PC-9 (cell line): ENCODE measurements around the gene PPCDC. TPM values are rescaled to one million over a fixed set of nuclear protein-coding genes. Genes with fewer than 3 reads are reported as not detected.

ENCODE experiments used
- BruUV-seq: library from RNA; stranded (reverse); fragments of 400-500 nt; replicated peaks from 2 replicates; lab custom pipeline; 2021; lab: Mats Ljungman, UMichigan
- CTCF ChIA-PET: fragments of 300-600 bp; sonication (Branson Sonifier 250); formaldehyde crosslinking; loops from one replicate; lab custom pipeline; 2022; ENCODE audit warnings: antibody characterized with exemption; lab: Charles Lee
- POLR2A ChIA-PET: fragments of 300-600 bp; sonication (Branson Sonifier 250); formaldehyde crosslinking; loops from one replicate; lab custom pipeline; 2022; ENCODE audit warnings: antibody characterized with exemption; ENCODE audit not compliant: unreplicated experiment; lab: Charles Lee
- DNase-seq, 2 experiments: peaks; one replicate each; pipeline versions ENCODE4 v3.0.0 to v3.0.0-alpha.2; 2015 to 2022; ENCODE audit warnings: mixed read lengths in 1 of 2
- H2AFZ ChIP-seq: fragments of 200-600 bp; sonication (generic); 2 replicates; pipeline ENCODE4 v1.8.1; 2017; ENCODE audit warnings: antibody characterized with exemption
- H3F3A ChIP-seq: fragments of 200-600 bp; sonication (generic); 2 replicates; pipeline ENCODE4 v1.8.1; 2017; ENCODE audit warnings: antibody characterized with exemption, mild to moderate bottlenecking, low read depth; ENCODE audit not compliant: insufficient read depth
- H3K27ac ChIP-seq: fragments of 200-600 bp; sonication (generic); 2 replicates; pipeline ENCODE4 v1.6.1; 2016; ENCODE audit warnings: mixed run types
- H3K27me3 ChIP-seq: fragments of 200-600 bp; sonication (generic); 2 replicates; pipeline ENCODE4 v1.6.1; 2016; ENCODE audit warnings: low read depth, mixed run types; ENCODE audit not compliant: insufficient read depth
- H3K36me3 ChIP-seq: fragments of 200-600 bp; sonication (generic); 2 replicates; pipeline ENCODE4 v1.6.1; 2016; ENCODE audit warnings: low read depth, mixed run types
- H3K4me1 ChIP-seq: fragments of 200-600 bp; sonication (generic); replicated peaks from 2 replicates; pipeline ENCODE4 v1.6.1; 2016; ENCODE audit warnings: mixed run types; ENCODE audit not compliant: insufficient read depth
- H3K4me2 ChIP-seq: fragments of 200-600 bp; sonication (generic); 2 replicates; pipeline ENCODE4 v1.6.1; 2017; ENCODE audit warnings: mixed run types
- H3K4me3 ChIP-seq: fragments of 200-600 bp; sonication (generic); 2 replicates; pipeline ENCODE4 v1.6.1; 2016; ENCODE audit warnings: mixed run types
- H3K79me2 ChIP-seq: fragments of 200-600 bp; sonication (generic); 2 replicates; pipeline ENCODE4 v1.6.1; 2017; ENCODE audit warnings: low read depth, mixed run types
- H3K9me2 ChIP-seq: fragments of 200-600 bp; sonication (generic); 2 replicates; pipeline ENCODE4 v1.8.1; 2017; ENCODE audit warnings: mild to moderate bottlenecking; ENCODE audit not compliant: insufficient read depth
- H3K9me3 ChIP-seq: fragments of 200-600 bp; sonication (generic); 2 replicates; pipeline ENCODE4 v1.8.1; 2016; ENCODE audit warnings: low read depth; ENCODE audit not compliant: insufficient read depth
- H4K20me1 ChIP-seq: fragments of 200-600 bp; sonication (generic); 2 replicates; pipeline ENCODE4 v1.8.1; 2017; ENCODE audit not compliant: insufficient read depth
- EZH2 ChIP-seq: fragments of 200-600 bp; sonication (generic); IDR thresholded peaks from 2 replicates; pipeline ENCODE4 v1.8.0; 2017; ENCODE audit warnings: antibody characterized with exemption, low read depth
- intact Hi-C: fragments of 100-400 bp; cut with micrococcal nuclease; formaldehyde crosslinking; loops from one replicate; pipeline ENCODE4 v1.10.0; 2022; ENCODE audit not compliant: unreplicated experiment
- total RNA-seq: library from RNA; stranded (reverse); gene quantifications from 2 replicates; pipeline ENCODE4 v1.2.3, GENCODE V29; 2021
- TF ChIP-seq, protein P1 (sequence below): fragments of 200-600 bp; sonication (generic); conservative IDR thresholded peaks from 2 replicates; pipeline ENCODE4 v1.6.1; 2017; ENCODE audit warnings: mixed run types, antibody characterized with exemption, mild to moderate bottlenecking, moderate library complexity

PPCDC gene
- total RNA-seq, 1 experiment from 2014 or later: 24.4 TPM

DNA sequence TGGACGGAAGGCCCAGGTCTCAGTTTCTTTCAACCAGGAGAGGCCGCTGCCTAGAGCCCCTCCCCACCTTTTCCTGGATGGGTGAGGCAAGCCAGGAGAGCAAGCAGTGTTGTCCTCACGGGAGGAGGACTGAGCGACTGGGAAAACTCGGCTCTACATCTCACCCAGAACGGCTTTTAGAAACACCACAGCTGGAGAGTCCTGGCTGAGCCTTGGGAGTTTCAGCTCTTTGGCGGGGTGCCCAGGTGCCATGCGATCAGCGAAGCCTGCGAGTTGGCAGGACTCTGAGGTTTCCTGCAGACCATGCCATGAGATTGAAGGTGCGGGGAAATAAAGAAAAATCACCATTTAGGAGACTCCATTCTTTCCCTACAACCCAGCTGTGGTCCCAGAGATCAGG, 26.0 kb downstream of the PPCDC start:
- Histone ChIP-seq H2AFZ (no peak overlapping the region), H3K27me3 (no peaks in the 10 kb centered on the region), H3K4me3 (no peak overlapping the region), H3F3A (peaks cover 44% of the 10 kb centered on the region), H4K20me1 (no peaks in the 10 kb centered on the region), H3K9me2 (no peaks in the 10 kb centered on the region), H3K4me1 (peaks cover 48% of the 10 kb centered on the region), H3K79me2 (peaks cover 32% of the 10 kb centered on the region), H3K4me2 (no peak overlapping the region), H3K9me3 (no peaks in the 10 kb centered on the region), H3K36me3 (0 out of 2 replicates have a peak, but pooled peaks cover 7% of the 10 kb centered on the region), H3K27ac (no peak overlapping the region)
- TF ChIP-seq EZH2: no peak
- TF ChIP-seq, protein P1, sequence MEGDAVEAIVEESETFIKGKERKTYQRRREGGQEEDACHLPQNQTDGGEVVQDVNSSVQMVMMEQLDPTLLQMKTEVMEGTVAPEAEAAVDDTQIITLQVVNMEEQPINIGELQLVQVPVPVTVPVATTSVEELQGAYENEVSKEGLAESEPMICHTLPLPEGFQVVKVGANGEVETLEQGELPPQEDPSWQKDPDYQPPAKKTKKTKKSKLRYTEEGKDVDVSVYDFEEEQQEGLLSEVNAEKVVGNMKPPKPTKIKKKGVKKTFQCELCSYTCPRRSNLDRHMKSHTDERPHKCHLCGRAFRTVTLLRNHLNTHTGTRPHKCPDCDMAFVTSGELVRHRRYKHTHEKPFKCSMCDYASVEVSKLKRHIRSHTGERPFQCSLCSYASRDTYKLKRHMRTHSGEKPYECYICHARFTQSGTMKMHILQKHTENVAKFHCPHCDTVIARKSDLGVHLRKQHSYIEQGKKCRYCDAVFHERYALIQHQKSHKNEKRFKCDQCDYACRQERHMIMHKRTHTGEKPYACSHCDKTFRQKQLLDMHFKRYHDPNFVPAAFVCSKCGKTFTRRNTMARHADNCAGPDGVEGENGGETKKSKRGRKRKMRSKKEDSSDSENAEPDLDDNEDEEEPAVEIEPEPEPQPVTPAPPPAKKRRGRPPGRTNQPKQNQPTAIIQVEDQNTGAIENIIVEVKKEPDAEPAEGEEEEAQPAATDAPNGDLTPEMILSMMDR: no peak
- DNase-seq: no peak
- POLR2A ChIA-PET: no interaction called here
- intact Hi-C loops: no loop called here
- BruUV-seq: no TSS peak
- CTCF ChIA-PET: no interaction called here

DNA sequence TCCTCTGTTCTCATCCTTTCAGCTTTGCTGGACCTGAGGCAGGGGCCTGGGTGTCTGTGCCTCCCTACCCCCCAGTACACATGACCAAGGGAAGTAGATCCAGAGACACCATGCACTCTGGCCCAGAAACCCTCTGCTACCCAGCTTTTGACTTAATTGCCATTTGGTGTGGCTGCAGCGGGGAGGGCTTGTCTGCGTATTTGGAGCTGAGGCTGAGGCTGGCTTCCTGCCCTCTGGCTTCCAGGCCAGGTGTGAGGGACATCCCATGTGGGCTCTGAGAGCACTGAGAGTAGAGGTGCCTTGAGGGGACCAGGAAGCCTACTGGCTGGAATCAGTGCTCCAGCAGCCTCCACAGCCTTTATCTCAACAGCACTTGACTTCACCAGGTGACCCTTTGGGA, 26.9 kb downstream of the PPCDC start:
- Histone ChIP-seq H3F3A (peaks cover 39% of the 10 kb centered on the region), H3K27me3 (no peaks in the 10 kb centered on the region), H4K20me1 (no peaks in the 10 kb centered on the region), H3K27ac (no peak overlapping the region), H3K9me3 (no peaks in the 10 kb centered on the region), H2AFZ (no peak overlapping the region), H3K9me2 (no peaks in the 10 kb centered on the region), H3K36me3 (0 out of 2 replicates have a peak, but pooled peaks cover 7% of the 10 kb centered on the region), H3K4me1 (peaks cover 45% of the 10 kb centered on the region), H3K79me2 (peaks cover 23% of the 10 kb centered on the region), H3K4me3 (no peak overlapping the region), H3K4me2 (no peak overlapping the region)
- no peak for DNase-seq
- intact Hi-C loops: no loop called here
- TF ChIP-seq, protein P1: no peak
- TF ChIP-seq EZH2: no peak
- ChIA-PET CTCF (no interaction called here), POLR2A (no interaction called here)
- no TSS peak for BruUV-seq

DNA sequence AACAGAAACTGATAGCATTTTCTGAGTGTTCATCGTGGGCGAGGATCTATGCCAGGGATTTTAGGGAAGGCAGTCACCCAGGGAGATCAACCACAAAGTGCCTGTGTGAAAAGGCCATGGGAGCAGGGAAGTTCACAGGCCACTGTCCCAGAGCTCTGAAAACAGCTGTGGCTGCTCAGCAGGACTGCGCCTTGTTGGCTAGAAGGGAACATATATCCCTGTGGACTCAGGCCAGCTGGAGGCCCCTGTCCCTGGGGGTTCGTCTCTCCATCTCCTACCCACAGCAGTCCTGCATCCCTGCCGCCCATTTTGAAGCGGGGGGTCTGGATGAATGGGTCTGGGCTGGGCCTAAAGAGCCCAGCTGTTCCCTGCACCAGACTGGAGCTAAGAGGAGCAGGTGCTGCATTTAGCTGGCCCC, 27.8 kb downstream of the PPCDC start:
- peaks cover 40% of the 10 kb centered on the region for H3F3A ChIP-seq
- H3K9me2 ChIP-seq: no peaks in the 10 kb centered on the region
- no peak overlapping the region for H3K4me2 ChIP-seq
- H3K27ac ChIP-seq: no peak overlapping the region
- H3K4me3 ChIP-seq: no peak overlapping the region
- no peak overlapping the region for H2AFZ ChIP-seq
- H3K9me3 ChIP-seq: no peaks in the 10 kb centered on the region
- ChIA-PET POLR2A (interaction anchor here (0.5 kb wide), 1 partner anchor 401 kb away, joined by 4 read pairs; no protein-coding TSS in a partner anchor), CTCF (no interaction called here)
- TF ChIP-seq EZH2: no peak
- TF ChIP-seq, protein P1: no peak
- 0 out of 2 replicates have a peak, but pooled peaks cover 7% of the 10 kb centered on the region for H3K36me3 ChIP-seq
- DNase-seq: no peak
- no TSS peak for BruUV-seq
- peaks cover 15% of the 10 kb centered on the region; the same call in 1 of the 2 replicates for H3K79me2 ChIP-seq
- peaks cover 36% of the 10 kb centered on the region for H3K4me1 ChIP-seq
- H3K27me3 ChIP-seq: no peaks in the 10 kb centered on the region
- intact Hi-C loops: no loop called here
- H4K20me1 ChIP-seq: no peaks in the 10 kb centered on the region
